Astrocyte of the hippocampus (primary cell): ENCODE measurements around the gene TRMU.
A peak's percentile ranks its signal among the peaks of the same experiment; 100 is the strongest.

Experiments
- DNase-seq: peaks from one replicate; pipeline ENCODE4 v3.0.0; 2011; ENCODE audit warnings: low read depth, low spot score

TRMU gene

DNA sequence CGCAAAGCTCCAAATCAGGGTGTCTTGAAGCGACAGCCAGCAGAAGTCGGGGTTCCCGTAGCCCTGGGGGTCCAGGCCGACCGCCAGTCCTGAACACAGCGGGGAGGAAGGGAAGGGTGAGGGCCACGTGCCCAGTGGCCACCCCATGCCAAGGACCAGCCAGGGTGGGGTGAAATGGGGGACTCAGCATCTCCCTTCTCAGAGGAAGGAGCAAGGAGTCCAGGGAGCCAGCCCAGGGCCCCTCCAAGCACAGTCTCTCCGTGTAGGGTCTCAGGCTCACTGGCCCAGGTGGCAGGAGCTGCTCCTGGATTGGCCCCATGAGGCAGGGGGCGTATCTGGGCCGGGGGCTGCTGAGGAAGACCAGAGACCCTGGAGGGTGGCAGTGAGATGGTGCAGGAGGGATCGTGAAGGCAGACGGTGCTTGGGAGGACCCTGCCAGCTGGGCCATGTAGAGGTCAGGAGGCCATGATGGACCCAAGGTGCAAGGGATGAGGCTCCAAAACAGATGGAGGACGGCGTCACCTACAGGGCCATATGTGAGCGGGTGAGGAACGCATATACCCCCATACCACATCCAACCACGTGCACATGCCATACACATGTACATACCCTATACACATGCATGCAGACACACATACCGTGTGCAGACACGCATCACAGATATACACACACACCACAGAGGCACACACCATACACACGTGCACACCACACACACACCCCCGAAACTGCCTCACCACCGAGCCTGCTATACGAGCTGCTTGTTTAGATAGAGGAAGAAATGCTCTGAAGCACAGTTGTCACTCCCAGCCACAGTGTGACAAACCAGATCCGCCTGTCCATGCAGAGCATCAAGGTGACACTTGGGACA, 34.4 kb downstream of the TRMU start:
- DNase-seq, result no peak

DNA sequence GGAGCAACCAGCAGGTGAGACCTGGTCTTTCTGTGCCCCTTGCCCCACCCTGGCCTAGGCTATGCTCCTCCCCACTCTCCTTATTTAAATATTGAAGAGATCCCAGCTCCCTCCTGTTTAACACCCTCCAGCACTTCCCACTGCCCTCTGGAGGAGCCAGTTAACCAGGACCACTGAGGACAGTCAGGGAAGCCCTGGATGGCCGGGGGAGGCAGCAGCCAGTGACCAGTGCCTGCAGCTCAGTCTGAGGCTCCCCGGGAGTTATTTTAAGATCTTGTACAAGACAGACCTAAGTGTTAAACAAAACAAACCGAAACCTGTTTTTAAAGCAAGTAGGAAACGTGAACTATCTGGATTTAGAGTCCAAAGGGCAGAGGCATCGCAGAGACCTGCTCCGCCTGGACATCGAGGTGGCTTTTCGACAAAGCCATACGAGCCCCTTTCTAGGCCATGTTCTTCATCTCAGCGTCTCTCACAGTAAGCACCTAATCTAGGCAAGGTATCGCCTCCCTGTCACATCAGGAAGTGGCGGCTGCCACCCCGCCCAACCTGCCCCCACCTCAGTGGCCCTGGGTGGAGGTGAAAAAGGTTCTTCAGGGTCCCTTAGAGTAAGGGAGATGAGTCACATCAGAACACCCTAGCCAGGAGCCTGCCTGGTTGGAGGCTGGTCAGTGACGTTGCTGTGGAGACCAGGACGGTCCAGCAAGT, 35.2 kb downstream of the TRMU start:
- no peak for DNase-seq

DNA sequence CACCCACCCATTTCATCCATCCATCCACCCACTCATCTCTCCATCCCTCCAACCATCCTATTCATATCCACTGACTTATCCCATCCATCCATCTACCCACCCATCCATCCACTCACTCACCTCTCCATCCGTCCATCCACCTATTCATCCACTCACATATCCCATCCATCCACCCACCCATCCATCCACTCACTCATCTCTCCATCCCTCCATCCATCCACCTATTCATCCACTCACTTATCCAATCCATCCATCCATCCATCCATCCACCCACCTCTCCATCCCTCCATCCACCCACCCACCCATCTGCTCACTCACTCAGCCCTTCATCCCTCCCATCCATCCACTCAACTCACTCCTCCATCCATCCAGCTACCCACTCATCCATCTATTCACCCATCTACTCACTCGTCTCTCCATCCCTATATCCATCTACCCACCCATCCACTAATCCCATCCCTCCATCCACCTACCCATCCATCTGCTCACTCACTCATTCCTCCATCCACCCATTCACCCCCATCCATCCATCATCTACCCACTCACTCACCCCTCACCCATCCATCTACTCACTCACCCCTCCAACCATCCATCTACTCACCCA, 36.2 kb downstream of the TRMU start:
- no peak for DNase-seq

DNA sequence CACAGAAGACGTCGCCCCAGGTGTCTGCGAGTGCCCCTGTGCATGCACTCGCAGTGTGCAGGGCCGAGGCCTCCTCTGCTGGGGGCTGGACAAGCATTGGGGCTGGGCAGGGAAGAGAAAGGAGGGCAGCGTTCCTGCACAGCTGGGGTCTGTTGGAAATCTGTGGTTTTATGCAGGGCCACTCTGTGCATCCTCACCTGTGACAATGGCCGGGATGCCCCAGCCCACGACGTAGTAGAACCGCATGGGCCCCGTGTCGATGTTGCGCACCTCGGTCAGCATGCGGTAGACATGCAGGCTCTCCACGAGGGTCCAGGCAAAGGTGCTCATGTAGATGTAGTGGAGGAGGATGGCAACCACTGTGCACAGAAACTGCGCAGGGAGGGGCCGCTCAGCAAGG, 37.2 kb downstream of the TRMU start:
- DNase-seq, result no peak

DNA sequence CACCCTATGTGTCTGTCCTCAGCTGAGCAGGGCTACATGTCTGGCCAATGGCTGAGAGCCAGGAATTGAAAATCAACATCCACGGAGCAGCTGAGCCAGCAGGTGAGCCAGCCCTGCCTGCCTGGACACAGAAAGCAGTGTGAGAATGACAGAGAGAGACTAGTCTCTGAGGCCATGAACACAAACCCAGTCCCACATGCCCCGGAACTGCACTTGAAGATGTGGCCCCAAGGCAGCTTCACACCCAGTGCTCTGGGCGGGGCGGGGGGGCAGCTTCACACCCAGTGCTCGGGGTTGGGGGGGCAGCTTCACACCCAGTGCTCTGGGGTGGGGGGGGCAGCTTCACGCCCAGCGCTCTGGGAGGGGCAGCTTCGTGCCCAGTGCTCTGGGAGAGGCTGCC, 37.6 kb downstream of the TRMU start:
- DNase-seq, result no peak

DNA sequence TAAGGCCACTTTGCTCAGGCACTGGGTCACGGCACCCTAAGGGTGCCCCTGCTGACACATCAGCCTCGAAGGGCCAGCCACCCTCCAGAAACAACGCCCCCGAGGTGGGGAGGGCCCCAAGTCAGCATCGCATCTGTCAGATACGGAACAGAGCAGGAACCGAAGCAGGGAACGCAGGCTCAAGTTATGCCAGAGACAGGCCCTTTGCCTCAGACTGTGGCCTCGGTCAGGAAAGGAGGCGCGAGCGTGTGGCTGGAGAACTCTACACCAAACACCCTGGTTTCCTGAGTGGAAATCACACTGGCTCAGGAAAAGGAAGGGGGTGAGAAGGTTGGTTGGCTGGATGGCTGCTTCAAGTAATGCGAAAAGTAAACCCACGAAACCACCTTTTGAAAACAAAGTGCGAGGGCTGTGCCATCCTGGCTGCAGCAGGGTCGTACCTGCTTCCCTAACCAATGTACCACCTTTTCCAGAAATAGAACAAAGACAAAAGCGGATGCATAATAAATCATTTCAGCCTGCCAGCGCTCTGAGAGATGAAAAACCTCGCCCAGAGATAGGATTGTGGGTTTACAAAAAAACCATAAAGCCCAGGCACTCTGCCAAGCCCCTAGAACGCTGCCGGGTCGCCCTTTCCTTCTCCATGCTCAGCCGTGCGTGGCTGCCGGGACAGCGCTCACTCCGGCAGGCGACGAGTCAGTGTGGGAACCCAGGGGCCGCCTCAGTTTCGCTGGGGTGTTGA, 38.6 kb downstream of the TRMU start:
- peak; percentile 84 for DNase-seq

DNA sequence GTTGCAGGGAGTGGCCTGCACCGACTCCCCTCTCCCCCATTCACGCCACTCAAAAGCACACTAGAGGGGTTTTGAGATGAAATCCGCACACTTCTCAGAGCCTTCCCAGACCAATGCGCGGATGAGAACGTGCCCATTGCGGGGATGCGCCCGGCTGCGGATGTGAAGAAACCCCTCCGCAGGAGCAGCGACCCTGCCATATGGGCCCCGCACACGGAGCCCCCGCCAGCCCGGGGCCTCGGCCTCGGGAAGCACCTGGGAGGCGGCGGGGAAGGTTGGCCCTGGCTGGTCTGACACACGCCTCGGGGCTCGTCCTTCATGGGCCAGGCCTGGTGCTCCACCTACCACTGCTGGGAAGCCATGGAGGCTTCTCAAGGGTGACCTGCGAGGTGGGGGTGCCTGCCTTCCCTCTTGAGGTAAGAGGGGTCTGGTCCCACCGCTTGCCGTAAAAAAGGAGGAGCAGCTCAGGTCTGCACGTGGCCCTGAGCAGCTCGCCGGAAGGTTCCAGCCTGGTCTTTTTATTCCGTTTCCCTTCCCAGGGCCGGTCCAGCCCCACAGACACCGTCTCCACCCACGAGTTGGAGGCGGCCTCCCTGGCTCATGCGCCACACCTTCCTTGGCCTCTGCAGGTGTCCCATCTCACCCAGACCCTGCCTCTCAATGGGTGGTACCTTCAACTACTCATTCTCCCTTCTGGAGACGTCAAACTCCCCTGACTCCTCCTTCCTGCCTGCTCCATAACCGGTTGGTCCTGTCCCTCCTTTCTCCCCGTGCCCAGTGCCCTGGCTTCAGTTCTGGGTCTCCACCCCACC, 39.4 kb downstream of the TRMU start:
- DNase-seq, result no peak

DNA sequence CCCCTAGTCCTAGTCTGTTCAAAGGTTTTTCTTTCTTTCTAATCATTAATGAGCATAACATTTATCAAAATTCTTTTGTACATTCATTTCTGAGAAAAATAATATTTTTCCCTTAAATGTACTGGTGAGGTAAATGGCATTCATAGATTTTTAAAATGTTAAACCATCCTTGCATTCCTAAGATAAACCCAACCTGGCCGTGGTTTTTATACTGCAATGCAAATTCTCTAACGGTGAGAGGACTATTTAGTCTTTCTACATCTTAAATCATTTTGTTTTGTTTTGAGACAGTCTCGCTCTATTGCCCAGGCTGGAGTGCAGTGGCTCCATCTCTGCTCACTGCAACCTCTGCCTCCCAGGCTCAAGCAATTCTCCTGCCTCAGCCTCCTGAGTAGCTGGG, 40.6 kb downstream of the TRMU start:
- no peak for DNase-seq

DNA sequence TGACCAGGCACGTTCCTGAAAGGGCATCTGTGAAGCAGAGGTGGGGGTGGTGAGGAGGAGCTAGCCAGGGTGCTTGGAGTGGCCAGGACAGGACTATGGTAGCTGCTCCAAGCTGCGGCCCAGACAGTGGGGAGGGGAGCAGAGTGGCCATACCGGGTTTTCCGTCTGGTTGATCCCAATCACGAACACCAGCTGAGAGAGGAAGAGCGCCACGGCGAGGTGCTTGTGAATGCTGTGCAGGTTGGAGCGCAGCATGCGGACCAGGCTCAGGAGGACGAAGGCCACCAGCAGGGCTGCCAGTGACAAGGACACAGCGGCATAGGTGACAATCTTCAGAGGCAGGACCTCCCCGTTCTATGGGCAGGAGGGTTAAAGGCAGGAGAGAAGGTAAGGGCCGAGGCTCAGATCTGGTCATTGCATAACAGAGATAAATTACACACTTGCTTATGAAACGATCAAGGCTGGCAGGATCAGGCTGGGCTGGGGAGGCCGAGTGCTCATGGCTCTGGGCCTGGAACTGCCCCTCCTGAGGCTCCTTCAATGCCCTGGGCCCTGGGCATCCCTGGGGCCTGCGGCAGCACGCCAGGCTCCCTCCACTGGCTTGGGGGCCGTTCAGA, 41.5 kb downstream of the TRMU start:
- no peak for DNase-seq

DNA sequence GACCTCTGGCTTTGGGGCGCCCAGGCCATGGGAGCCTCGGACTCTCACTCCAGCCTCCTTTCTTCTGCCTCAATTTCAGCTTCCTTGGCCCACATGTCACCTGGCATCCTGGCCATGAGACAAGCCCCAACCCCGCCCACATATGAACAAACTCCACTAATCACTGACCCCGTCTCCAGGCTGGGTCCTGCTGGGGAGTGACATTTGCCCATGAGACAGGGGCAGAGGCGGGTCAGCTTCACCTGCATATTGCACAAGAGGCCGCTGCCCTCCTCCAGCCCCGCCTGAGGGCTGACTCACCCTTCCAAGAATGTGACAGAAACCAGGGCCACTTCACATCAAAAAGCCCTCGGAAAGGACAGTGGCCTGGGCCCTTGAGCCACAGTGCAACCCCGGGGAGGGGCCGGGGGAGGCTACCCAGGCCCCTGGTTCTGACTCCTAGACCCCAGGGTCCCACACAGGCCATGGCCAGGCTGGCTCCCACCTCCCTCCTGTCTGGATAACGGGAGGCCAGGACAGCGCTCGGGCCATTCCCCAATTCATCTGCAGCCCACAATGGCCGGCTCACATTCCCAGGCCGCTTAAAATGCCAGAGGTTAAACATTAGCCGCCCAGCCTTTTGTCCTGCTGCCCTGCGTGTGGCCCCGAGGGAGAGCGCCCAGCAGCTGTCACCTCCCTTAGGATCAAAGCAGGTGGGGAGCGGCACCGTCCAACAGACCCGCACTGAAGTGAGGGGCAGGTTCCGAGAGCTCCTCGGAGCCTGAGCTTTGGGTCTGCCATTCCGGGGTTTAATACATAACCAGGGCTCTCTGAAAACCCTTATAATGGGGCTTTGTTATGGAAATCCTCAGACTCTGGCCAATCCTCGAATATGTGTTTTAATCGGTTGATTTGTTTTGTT, 42.3 kb downstream of the TRMU start:
- DNase-seq, result peak; percentile 83

DNA sequence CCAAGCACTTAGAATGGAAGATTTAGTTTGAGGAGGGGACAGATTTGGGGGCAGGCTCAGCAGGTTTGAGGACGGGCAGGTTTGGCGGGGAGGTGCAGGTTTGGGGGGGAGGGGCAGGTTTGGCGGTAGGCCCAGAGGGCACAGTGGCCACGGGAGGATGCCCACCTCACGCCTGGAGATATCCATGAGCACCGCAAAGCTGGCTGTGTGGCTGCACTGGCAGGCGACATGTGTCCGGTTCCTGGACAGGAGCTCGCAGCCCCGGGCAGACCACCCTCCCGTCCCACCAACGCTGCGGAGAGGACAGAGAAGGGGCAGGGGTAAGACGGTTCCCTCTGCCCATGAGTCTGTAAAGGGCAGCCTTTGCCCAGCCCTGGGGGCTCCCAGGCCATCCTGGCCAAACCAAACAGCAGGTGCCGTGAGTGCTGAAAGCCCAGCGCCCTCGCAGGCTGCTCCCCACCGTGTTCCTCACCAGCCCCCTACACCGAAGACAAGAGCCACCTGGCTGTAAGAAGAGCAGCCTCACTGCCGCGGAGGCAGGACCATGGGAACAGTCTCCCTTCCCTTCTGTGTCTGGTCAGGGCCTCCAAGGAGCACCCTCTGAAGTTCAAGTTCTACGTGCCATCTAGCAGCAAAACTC, 43.0 kb downstream of the TRMU start:
- DNase-seq, result no peak

DNA sequence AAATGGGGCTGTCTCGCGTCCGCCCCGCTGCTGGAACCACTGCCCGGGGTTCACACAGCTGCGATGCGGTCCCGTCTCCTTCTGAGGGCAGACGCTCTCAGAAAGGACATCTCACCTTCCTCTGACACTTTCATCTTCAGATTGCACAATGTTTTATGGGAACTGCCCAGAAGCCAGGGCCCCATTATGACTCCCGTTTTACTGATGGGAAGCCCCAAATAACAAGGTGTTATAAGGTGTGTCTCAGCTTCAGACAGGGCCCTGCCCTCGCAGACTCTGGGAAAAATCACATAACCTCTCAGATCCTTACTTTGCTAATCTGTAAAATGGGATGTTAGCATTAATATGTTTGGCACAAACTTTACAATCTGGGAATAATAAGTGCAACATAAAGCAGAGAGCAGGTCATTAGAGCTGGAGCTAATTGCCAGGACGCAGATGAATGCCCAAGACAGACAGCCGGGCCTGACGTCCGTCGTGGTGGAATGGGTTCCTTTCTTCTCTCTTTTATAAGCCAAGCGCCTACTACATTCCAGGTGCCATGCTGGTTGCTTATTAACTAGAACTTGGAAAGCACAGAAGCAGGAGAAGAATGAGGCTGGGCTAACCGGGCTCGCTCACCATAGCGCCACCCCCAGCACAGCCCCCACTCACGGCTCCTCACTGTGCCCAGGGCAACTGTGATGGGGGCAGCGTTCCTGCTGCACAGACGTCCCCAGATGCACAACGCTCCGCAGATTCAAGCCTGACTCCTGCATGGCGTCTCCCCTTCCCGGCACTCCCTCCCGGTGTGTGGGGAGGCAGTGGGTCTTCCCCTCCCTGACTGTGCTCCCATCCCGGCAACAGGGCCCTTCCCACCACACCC, 43.8 kb downstream of the TRMU start:
- peak; percentile 37 for DNase-seq

DNA sequence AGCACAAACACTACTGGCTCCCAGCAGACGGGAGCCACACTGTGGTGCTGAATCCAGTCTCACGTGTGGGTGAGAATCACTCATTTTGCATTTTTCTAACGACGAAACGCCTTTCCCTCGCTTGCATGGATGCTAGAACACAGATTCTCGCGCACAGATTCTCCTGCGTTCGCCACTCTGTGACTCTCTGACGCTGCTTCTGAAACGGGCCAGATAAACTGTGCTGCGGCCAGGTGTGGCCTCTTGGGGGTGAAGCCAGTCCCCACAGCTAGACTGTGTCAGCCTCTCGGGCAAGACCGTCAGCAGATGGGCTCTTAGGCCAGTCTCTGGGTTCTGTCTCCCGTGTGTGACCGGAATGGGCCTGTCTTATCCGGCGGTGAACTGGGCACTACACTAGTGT, 44.6 kb downstream of the TRMU start:
- DNase-seq, result no peak

DNA sequence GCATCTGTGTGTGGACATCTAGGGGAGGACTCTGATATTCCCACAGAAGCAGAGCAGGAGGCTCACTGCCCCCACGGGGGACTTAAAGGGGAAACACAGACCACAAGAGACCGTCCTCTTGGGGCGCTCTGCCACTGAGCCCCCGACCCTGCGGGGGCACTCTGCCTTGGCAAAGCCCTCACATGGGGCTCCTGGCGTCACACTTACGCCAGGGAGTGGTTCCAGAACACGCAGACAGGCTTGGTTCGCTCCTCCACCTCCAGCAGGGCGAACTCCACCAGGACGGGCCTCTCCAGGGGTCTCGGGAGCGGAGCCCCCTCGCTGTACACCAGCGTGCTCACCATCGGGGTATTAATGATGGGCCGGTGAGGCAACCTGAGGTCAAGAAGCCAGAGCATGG, 45.1 kb downstream of the TRMU start:
- no peak for DNase-seq

DNA sequence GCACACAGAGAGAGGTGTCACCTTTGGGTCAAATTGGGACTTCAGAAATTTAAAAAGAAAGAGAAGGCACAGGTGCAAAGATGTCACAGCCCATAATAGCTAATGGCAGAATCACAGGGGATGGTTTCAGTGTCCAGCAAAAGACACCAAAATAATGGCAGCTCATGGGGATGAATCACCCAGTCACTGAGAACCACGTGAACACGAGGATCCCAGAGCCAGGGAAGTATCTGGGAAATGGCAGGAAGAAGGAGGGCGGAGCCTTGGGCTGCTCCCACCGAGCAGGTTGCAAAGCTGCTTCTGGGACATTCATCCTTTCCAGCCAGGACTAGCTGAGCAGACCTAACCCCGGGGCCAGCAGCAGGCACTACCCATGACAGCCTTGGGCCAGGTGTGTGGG, 45.6 kb downstream of the TRMU start:
- peak; percentile 30 for DNase-seq

DNA sequence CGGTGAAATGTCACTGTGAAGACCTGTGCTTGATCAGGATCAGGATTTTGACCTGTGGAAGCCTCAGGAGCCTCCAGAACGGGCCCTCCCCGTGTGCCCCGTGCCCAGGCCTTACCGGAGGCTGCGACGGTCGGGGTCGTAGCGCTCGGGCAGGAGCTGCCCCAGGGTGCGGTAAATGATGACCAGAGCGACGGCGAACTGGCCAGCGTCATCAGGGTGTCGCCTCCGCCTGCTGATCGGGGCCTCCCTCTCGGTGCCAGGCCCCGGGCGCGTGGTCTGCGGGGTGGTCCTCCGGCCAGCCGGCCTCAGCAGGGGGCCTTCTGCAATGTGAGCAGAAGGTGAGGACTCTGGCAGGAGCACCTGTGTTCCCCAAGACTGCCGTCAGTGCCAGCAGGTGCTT, 46.2 kb downstream of the TRMU start:
- DNase-seq, result no peak

DNA sequence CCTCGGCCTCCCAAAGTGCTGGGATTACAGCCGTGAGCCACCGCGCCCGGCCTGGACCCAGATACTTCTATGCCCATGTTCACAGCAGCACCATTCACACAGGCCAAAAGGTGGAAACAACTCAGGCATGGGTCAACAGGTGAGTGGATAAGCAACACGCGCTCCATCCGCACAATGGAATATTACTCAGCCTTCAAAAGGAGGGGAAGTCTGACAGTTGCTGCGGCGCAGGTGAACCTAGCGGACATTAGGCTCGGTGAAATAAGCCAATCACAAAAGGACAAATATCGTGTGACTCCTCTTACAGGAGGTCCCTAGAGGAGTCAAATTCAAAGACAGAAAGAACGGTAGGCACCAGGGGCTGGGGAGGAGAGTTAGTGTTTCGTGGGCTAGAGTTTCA, 47.0 kb downstream of the TRMU start:
- no peak for DNase-seq

DNA sequence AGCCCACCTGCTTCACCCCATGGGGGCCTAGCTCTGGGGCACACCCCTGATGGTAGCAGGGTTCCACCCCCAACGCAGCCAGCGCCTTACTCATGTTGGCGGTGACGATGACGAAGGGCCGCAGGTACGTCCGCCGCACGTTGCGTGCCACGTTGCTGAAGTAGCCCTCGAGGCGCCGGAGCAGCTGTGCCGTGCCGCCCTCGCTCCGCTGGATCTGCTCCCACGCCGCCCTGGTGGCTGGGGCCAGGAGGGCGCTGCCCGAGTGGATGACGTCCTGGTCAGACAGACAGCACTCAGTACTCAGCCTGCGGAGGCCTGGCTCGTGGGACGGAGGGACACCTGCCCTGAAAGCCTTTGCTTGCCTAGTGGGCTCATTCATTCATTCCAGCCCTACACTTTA, 50.8 kb downstream of the TRMU start:
- no peak for DNase-seq
